Metanephros (tissue), 2 donors: ENCODE data around the gene NACA. TPM values are rescaled to one million over a fixed set of nuclear protein-coding genes. Genes with fewer than 3 reads are reported as not detected.

Source experiments
- small RNA-seq: library from RNA; depleted of rRNA; stranded (forward); fragments of <200 nt; gene quantifications from one replicate; pipeline ENCODE3, GENCODE V24; 2014; ENCODE audit warnings: low replicate concordance
- total RNA-seq: library from RNA; depleted of rRNA; stranded (reverse); fragments of >200 nt; gene quantifications from one replicate; pipeline ENCODE4 v1.2.3, GENCODE V29; 2014

NACA gene
- 1,236 TPM for total RNA-seq

DNA sequence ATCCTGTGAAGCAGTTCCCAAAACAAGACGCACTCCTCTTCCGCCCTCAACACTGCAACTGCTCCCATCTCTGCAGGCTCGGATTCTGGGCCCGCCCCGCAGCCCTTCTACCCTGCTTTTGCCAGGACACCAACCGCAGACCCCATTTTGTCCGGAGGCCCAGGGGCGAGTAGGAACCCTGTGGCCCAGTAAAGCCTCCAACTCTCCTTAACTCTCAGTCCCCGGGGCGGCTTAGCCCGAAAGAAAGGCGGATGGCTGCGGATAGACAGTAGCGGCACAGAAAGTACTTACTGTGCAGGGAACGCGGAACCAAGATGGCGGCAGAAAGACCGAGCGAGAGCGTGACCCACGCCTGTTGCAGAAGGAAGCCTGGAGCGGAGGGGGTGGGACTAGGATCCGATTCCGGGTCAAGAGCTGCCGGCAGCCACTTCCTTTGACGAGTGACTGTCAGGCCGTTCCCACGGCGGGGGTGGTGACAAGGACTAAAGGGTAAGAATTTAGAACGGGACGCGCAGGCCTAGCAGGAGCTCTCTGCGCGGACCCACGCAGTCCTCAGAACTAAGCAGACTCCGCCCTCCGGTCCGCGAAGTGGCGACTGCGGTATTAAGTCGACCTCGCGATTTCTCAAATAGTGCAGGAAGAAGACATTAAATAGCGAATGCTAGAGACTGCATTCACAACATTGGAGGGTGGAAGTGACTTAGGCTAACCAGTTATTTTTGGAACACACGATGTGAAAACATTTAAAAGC, at the start of gene NACA:
TSS of gene NACA (minus strand) at position 328 of the 751 bp plus-strand sequence. CDS start 778 bp downstream, outside the sequence.

GRCh38 chr12:56751712-56752598, 26.9 kb upstream of the NACA start, which contains the start of gene PRIM1:
Gene PRIM1 (minus strand): TSS chr12:56752323. CDS start chr12:56752298, 25 bp downstream.

DNA sequence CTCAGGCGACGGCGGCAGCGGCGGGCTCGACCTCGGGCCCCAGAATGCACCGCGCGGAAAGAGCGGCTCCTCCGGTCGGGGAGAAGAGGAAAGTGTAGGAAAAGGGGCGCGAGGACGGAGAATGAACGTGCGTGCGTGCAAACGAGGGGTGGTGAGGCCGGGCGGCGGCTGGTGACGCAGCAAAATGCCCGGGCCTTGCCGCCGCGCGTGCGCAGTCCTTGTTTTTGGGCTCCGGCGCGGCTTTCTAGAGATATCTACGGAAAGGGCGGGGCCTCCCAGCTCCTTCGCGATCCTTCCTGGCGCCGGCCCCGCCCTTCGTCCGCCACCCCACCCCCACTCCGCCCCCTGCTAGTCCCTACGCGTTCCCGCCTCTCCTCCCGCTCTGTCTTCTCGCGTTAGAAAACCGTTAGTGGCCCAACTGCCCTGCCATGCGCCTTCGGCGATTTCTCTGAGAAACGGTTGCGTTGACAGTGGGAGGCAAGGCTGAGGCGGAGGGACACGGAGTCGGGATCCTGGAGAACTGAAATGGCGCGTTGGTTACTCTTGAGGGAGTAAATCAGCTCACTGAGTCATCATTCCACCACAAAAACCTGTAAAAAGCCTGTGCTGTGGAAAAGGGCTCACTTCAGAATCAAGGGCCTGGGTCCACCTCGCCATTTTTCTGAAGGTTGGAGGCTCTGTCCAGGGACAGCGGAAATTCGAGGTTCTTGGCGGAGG, 36.8 kb downstream of the NACA start, which contains the start of gene PTGES3:
TSS of gene PTGES3 (minus strand) at position 156 of the 717 bp plus-strand sequence. CDS start 285 bp downstream, outside the sequence.

Small RNAs within 50 kb of the gene (small RNA-seq; reads per million reads assigned to genes)
- gene RN7SL809P, result not detected

Other genes starting within 250 kb of the NACA start
- 2.2 TPM for gene GLS2, start 237.1 kb downstream of the NACA start, total RNA-seq
- 29.1 TPM for gene RBMS2, start 203.5 kb downstream of the NACA start, total RNA-seq
- gene BAZ2A, start 95.0 kb downstream of the NACA start, total RNA-seq, result 64.5 TPM
- 545 TPM for gene ATP5F1B, start 79.3 kb downstream of the NACA start, total RNA-seq
- gene PTGES3, start 37.0 kb downstream of the NACA start, total RNA-seq, result 129 TPM
- 15.3 TPM for gene PRIM1, start 27.0 kb upstream of the NACA start, total RNA-seq
- gene HSD17B6, start 38.0 kb upstream of the NACA start, total RNA-seq, result 0.29 TPM
- not detected for gene SDR9C7, start 209.1 kb upstream of the NACA start, total RNA-seq
- gene RDH16, start 232.3 kb upstream of the NACA start, total RNA-seq, result 1.1 TPM